BLaER1 treated with 17β-estradiol and CSF1 and Interleukin-3, amounts not matched to agents 10 nM and 100 nM (cell line): ENCODE measurements around the gene MIS18A.
"Not testable (repeated sequence)": the region's sequence is repeated elsewhere in the genome, so short reads cannot be mapped to it uniquely, and the experiment has no call there.

Experiments
- H3K27ac ChIP-seq, 11 experiments: shearing (Covaris generic); formaldehyde crosslinking; 2 replicates each; pipeline ENCODE4 v1.8.1; 2022
- H3K27me3 ChIP-seq, 11 experiments: shearing (Covaris generic); formaldehyde crosslinking; 2 replicates each; pipeline ENCODE4 v1.8.1; 2022
- H3K36me3 ChIP-seq, 11 experiments: shearing (Covaris generic); formaldehyde crosslinking; 2 replicates each; pipeline ENCODE4 v1.8.1; 2022
- H3K4me1 ChIP-seq, 10 experiments: shearing (Covaris generic); formaldehyde crosslinking; 2 replicates each; pipeline ENCODE4 v1.8.1; 2022
- H3K4me2 ChIP-seq, 11 experiments: shearing (Covaris generic); formaldehyde crosslinking; 2 replicates each; pipeline ENCODE4 v1.8.1; 2022
- H3K4me3 ChIP-seq, 10 experiments: shearing (Covaris generic); formaldehyde crosslinking; 2 replicates each; pipeline ENCODE4 v1.8.1; 2022
- H3K9ac ChIP-seq, 11 experiments: shearing (Covaris generic); formaldehyde crosslinking; 2 replicates each; pipeline ENCODE4 v1.8.1; 2022
- H3K9me3 ChIP-seq, 11 experiments: shearing (Covaris generic); formaldehyde crosslinking; replicated peaks in 1 of 11; 2 replicates each; pipeline ENCODE4 v1.8.1; 2022
- H4K20me1 ChIP-seq, 11 experiments: shearing (Covaris generic); formaldehyde crosslinking; 2 replicates each; pipeline ENCODE4 v1.8.1; 2022
- Cebpa-rat ChIP-seq, 11 experiments: shearing (Covaris generic); IDR thresholded peaks; 2 replicates each; pipeline ENCODE4 v1.8.1; 2022

Gene MIS18A

DNA sequence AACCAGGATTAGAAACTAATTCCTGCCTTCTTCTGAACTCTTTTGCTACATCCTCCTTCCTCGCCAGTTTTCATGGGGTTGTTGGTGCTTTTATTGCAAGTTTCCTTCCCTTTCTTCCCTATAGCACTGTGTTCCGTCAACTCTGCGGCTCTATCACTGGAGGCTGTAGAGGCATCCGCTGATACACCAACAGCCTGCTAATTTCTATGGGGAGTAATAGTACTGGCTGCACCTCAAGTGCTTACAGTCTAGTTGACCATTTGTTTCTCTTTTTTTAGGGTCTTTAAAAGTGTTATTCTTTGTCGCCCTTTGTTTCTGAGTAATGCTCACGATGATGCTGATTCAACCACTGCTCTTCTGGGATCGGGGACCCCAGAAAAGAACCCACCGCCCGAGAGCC, 746 bp downstream of the MIS18A start:
- Histone ChIP-seq H4K20me1 (peaks cover 0 to 6% (median 0%) of the 10 kb centered on the region in 11 experiments; a peak in 1 of 22 replicates), H3K9me3 (no peaks in the 10 kb centered on the region), H3K4me3 (peak overlapping the region; percentile 71 to 94 (median 87)), H3K9ac (peak overlapping the region; percentile 69 to 88 (median 82)), H3K27ac (peak overlapping the region in 10 of 11 experiments; percentile 39 to 80 (median 74); a peak in 20 of 22 replicates), H3K36me3 (peaks cover 5 to 43% (median 29%) of the 10 kb centered on the region in 11 experiments; a peak in 21 of 22 replicates), H3K4me1 (peaks cover 16 to 28% (median 20%) of the 10 kb centered on the region in 10 experiments), H3K27me3 (no peaks in the 10 kb centered on the region), H3K4me2 (peak overlapping the region; percentile 80 to 93 (median 88))
- TF ChIP-seq Cebpa-rat (IDR thresholded peaks at IDR 0.05): no peak

DNA sequence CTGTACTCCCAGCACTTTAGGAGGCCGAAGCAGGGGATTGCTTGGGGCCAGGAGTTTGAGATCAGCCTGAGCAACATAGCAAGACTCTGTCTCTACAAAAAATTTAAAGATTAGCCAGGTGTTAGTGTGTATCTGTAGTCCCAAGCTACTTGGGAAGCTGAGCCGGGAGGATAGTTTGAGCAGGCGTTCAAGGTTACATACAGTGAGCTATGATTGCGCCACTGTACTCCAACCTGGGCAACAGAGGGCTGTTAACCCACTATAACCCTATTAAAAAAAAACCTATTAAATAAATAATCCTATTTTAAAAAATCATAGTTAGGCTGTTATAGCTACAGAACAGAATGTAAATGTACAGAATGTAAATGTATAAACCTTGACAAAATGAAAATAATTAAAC, 2.2 kb downstream of the MIS18A start:
- Histone ChIP-seq H3K4me3 (no peak overlapping the region), H3K36me3 (peaks cover 12 to 49% (median 40%) of the 10 kb centered on the region in 11 experiments), H3K27me3 (no peaks in the 10 kb centered on the region), H3K9ac (no peak overlapping the region), H4K20me1 (peaks cover 0 to 12% (median 0%) of the 10 kb centered on the region in 11 experiments; a peak in 4 of 22 replicates), H3K27ac (no peak overlapping the region), H3K9me3 (no peaks in the 10 kb centered on the region), H3K4me2 (no peak overlapping the region), H3K4me1 (peaks cover 16 to 28% (median 20%) of the 10 kb centered on the region in 10 experiments)
- no peak for TF ChIP-seq Cebpa-rat (IDR thresholded peaks at IDR 0.05)

DNA sequence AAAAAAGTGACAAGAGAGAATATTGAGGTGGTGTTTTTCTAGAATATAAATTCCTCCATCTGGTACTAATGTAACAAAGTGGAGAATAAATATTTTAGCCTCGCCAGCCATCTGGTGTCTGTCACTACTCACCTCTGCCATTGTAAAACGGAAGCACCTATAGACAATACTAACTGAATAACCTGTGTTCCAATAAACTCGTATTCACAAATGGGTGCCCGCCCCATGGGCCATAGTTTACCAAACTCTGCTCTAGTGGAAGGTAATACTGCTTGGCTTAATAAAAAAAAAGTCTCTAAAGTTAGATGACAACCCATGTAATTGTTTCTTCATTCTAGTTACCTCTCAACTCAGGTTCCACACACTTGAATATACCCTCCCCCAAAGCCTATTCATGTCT, 8.1 kb downstream of the MIS18A start:
- peaks cover 0 to 20% (median 5%) of the 10 kb centered on the region in 11 experiments; a peak in 9 of 22 replicates for H4K20me1 ChIP-seq
- H3K27ac ChIP-seq: no peak overlapping the region
- H3K4me3 ChIP-seq: no peak overlapping the region
- H3K36me3 ChIP-seq: peaks cover 58 to 93% (median 91%) of the 10 kb centered on the region in 11 experiments
- H3K4me1 ChIP-seq: no peaks in the 10 kb centered on the region
- no peak for TF ChIP-seq Cebpa-rat (IDR thresholded peaks at IDR 0.05)
- no peaks in the 10 kb centered on the region for H3K9me3 ChIP-seq
- H3K4me2 ChIP-seq: no peak overlapping the region
- no peaks in the 10 kb centered on the region for H3K27me3 ChIP-seq
- no peak overlapping the region for H3K9ac ChIP-seq

DNA sequence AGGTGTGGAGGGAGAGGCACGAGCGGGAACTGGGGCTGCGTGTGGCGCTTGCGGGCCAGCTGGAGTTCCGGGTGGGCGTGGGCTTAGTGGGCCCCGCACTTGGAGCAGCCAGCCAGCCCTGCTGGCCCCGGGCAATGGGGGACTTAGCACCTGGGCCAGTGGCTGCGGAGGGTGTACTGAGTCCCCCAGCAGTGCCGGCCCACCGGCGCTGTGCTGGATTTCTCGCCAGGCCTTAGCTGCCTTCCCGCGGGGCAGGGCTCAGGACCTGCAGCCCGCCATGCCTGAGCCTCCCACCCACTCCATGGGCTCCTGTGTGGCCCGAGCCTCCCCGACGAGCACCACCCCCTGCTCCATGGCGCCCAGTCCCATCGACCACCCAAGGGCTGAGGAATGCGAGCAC, 13.5 kb downstream of the MIS18A start:
- not testable (repeated sequence) for H3K4me1 ChIP-seq, H3K27me3 ChIP-seq, H3K27ac ChIP-seq, H3K4me2 ChIP-seq, H3K4me3 ChIP-seq, H3K9ac ChIP-seq, H4K20me1 ChIP-seq, H3K9me3 ChIP-seq
- peaks cover 33 to 40% (median 38%) of the 10 kb centered on the region in 11 experiments for H3K36me3 ChIP-seq

DNA sequence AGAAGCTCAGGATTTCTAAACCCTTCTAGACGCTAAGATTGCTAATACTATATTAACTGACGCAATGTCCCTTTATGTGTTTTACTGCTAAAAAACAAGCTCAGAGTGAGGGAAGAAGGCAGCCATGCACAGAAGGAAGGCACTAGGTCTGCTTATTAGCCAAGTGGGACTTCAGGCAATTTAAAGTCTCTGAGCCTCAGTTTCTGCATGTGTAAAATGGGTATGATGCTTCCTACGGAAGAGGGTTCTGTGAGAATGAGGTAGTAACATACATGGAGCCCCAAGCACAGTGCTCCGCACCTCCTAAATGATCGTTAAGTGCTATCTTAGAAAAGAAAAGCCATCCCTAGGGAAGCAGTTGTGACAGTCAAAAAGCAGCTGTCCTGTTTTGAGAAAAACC, 16.9 kb downstream of the MIS18A start:
- H3K27me3 ChIP-seq: no peaks in the 10 kb centered on the region
- no peak overlapping the region for H3K9ac ChIP-seq
- no peak overlapping the region for H3K4me3 ChIP-seq
- no peaks in the 10 kb centered on the region for H3K9me3 ChIP-seq
- no peak overlapping the region for H3K27ac ChIP-seq
- H3K36me3 ChIP-seq: peaks cover 3 to 6% (median 5%) of the 10 kb centered on the region in 11 experiments
- H3K4me2 ChIP-seq: peak overlapping the region in 3 of 11 experiments; percentile 3 to 33 (median 6); a peak in 6 of 22 replicates
- TF ChIP-seq Cebpa-rat (IDR thresholded peaks at IDR 0.05): no peak
- peaks cover 0 to 10% (median 0%) of the 10 kb centered on the region in 10 experiments; a peak in 3 of 20 replicates for H3K4me1 ChIP-seq
- no peaks in the 10 kb centered on the region for H4K20me1 ChIP-seq

DNA sequence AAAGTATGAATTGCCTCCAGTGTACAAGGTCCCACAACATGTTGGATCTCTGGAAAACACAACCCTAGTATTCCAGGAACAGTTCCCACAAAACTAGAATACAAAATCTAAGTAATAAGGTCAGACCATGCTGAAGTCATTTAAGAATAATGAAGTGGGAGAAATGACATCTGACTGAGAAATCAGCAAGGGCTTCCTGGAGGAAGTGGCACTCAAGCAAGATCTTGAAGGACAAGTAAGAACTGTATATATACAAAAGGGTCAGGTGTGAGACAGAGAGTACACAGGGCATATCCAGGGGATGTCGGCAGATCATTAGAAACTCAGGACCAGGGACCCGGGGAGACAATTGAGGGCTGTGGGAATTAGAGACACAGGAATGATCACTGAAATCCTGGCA, 18.7 kb downstream of the MIS18A start:
- TF ChIP-seq Cebpa-rat (IDR thresholded peaks at IDR 0.05): no peak

DNA sequence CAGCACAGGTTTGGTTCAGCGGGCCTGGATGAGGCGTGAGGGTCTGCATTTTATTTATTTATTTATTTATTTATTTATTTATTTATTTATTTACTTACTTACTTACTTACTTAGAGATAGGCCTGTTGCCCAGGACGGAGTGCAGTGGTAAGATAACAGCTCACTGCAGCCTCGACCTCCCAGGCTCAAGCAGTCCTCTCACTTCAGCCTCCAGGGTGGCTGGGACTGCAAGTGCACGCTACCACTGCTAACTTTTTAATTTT, 20.1 kb downstream of the MIS18A start:
- not testable (repeated sequence) for H3K4me1 ChIP-seq, H4K20me1 ChIP-seq, H3K27me3 ChIP-seq, H3K36me3 ChIP-seq, H3K4me2 ChIP-seq, H3K9ac ChIP-seq, H3K27ac ChIP-seq, H3K4me3 ChIP-seq, H3K9me3 ChIP-seq

More for the DNA sequence above, 18.7 kb downstream of the MIS18A start:
- Histone ChIP-seq H4K20me1 (no peaks in the 10 kb centered on the region), H3K36me3 (no peaks in the 10 kb centered on the region), H3K4me2 (no peak overlapping the region), H3K4me1 (peaks cover 0 to 10% (median 0%) of the 10 kb centered on the region in 10 experiments; a peak in 3 of 20 replicates), H3K27me3 (no peaks in the 10 kb centered on the region), H3K9ac (no peak overlapping the region), H3K9me3 (no peaks in the 10 kb centered on the region), H3K4me3 (no peak overlapping the region), H3K27ac (no peak overlapping the region)

DNA sequence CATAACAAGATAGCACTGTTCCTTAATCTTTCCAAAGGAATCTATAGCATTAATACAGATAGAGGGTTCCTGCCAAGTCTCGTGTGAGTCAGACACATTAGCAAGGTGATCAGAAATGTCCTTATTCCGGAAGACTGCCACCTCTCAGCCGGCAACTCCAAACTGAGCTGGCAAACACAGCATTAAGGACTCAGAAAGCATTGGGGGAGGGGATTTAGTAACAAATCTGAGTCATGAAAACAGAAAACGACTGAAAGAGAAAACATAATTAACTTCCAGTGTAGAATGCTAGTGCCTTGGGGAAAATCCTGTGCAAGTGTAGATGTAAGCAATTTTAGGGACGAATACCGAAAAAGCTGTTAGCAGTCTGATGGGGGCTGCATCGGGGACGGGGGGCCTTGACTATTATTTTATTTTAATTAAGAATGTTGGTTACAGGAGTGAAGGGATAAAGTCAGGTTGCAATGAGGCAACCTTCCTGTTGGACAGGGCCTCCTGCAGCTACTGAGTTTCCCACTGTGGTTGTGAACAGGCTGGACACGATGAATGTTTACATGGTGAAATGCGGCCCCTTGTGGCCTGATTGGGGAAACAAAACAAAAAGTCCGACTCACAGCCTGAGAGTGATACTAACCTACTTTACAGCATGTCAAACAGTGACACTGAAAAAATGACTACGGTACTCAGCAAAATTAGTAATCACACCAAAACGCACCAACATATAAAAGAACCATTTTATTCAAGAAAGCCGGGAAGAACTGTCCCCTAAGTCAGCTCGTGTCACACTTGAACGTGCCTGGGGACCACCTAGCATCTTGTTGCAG, 20.7 kb downstream of the MIS18A start:
- Histone ChIP-seq H3K4me2 (no peak overlapping the region), H3K9me3 (no peaks in the 10 kb centered on the region), H3K4me3 (no peak overlapping the region), H3K27ac (no peak overlapping the region), H3K27me3 (no peaks in the 10 kb centered on the region), H4K20me1 (no peaks in the 10 kb centered on the region), H3K36me3 (no peaks in the 10 kb centered on the region), H3K9ac (no peak overlapping the region), H3K4me1 (peaks cover 0 to 10% (median 0%) of the 10 kb centered on the region in 10 experiments; a peak in 3 of 20 replicates)
- TF ChIP-seq Cebpa-rat (IDR thresholded peaks at IDR 0.05): no peak

DNA sequence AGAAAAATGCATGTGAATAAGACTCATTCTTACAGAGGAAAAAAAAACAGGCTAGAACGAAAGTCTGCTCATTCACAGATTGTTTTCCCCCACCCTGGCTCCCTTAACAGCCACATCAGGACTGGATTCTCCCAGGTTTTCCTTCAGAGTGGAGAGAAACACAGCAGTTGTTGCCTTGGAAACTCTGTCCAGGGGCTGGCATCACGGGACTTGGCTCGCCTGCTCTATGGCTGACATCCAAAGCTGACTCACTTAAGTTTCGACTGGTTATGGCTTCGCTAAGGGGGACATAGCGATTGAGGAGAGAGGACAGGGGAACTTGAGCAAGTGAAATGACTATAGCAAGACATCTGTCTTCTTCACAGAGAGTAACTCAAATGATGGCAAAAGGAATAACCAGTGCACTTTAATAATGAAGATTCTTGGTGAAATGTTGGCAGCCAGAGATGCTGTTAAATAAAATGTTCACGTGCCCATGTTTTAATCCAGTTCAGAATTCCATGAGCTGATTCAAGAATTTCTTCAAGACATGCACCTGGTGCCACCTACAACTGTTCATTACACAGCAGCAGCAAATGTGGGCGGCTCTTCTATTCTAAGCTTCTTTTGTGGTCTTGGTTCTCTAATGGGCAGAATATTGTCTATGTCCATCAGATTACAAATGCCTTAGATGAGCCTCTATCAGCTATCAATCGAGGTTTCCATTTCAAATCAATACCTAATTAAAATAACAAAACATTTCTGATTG, 21.8 kb downstream of the MIS18A start:
- Histone ChIP-seq H3K36me3 (no peaks in the 10 kb centered on the region), H3K9ac (no peak overlapping the region; a peak in 2 of 22 replicates), H3K4me1 (peaks cover 0 to 3% (median 0%) of the 10 kb centered on the region in 10 experiments; a peak in 3 of 20 replicates), H3K4me2 (no peak overlapping the region), H3K4me3 (no peak overlapping the region), H3K27me3 (no peaks in the 10 kb centered on the region), H4K20me1 (no peaks in the 10 kb centered on the region), H3K27ac (no peak overlapping the region), H3K9me3 (no peaks in the 10 kb centered on the region)
- TF ChIP-seq Cebpa-rat (IDR thresholded peaks at IDR 0.05): no peak
